SK-N-SH treated with all-trans-retinoic acid at 6 μM for 48 hours (cell line): Measurements from ENCODE around the gene ZNF493.

Source experiments
- ATAC-seq: fragments of 200-7000 bp; cut with Tn5 transposase; 3 replicates; pipeline ENCODE4 v1.9.1; 2020; ENCODE audit warnings: mild to moderate bottlenecking, moderate library complexity
- ARNTL ChIP-seq: fragments of 450-650 bp; formaldehyde crosslinking; IDR thresholded peaks from 2 replicates; pipeline ENCODE4 v1.5.0; 2020; ENCODE audit warnings: low read depth, mild to moderate bottlenecking, moderate library complexity, borderline replicate concordance
- BACH2 ChIP-seq: fragments of 250-450 bp; sonication (Bioruptor Pico); IDR thresholded peaks from 2 replicates; pipeline ENCODE4 v1.9.0; 2021; ENCODE audit warnings: mild to moderate bottlenecking, borderline replicate concordance
- CSDC2 ChIP-seq: fragments of 250-450 bp; sonication (Bioruptor Pico); IDR thresholded peaks from 2 replicates; pipeline ENCODE4 v1.5.0; 2020; ENCODE audit warnings: mild to moderate bottlenecking, moderate library complexity
- ESRRG ChIP-seq: fragments of 250-450 bp; sonication (Bioruptor Pico); IDR thresholded peaks from 2 replicates; pipeline ENCODE4 v1.6.1; 2021; ENCODE audit warnings: mild to moderate bottlenecking
- GLIS3 ChIP-seq: fragments of 250-450 bp; sonication (Bioruptor Pico); IDR thresholded peaks from 2 replicates; pipeline ENCODE4 v1.5.0; 2020; ENCODE audit warnings: mild to moderate bottlenecking, moderate library complexity
- OSR1 ChIP-seq: fragments of 250-450 bp; sonication (Bioruptor Pico); IDR thresholded peaks from 2 replicates; pipeline ENCODE4 v1.8.0; 2022; ENCODE audit warnings: moderate library complexity, mild to moderate bottlenecking, inconsistent platforms
- PPARA ChIP-seq: fragments of 250-450 bp; sonication (Bioruptor Pico); IDR thresholded peaks from 2 replicates; pipeline ENCODE4 v1.5.0; 2020; ENCODE audit warnings: mild to moderate bottlenecking, borderline replicate concordance
- RARB ChIP-seq: fragments of 250-450 bp; sonication (Bioruptor Pico); IDR thresholded peaks from 2 replicates; pipeline ENCODE4 v1.8.0; 2021; ENCODE audit warnings: mild to moderate bottlenecking, moderate library complexity
- SNAI2 ChIP-seq: fragments of 250-450 bp; sonication (Bioruptor Pico); IDR thresholded peaks from 2 replicates; pipeline ENCODE4 v1.5.0; 2020; ENCODE audit warnings: mild to moderate bottlenecking, moderate library complexity
- TCF4 ChIP-seq: fragments of 250-450 bp; sonication (Bioruptor Pico); IDR thresholded peaks from 2 replicates; pipeline ENCODE4 v1.8.0; 2021; ENCODE audit warnings: mild to moderate bottlenecking, moderate library complexity, borderline replicate concordance
- TOX ChIP-seq: fragments of 250-450 bp; sonication (Bioruptor Pico); IDR thresholded peaks from 2 replicates; pipeline ENCODE4 v1.8.0; 2021; ENCODE audit warnings: mild to moderate bottlenecking, moderate library complexity, borderline replicate concordance
- TSHZ2 ChIP-seq: fragments of 250-450 bp; sonication (Bioruptor Pico); IDR thresholded peaks from 2 replicates; pipeline ENCODE4 v1.5.0; 2020; ENCODE audit warnings: mild to moderate bottlenecking, moderate library complexity
- ZC3H10 ChIP-seq: fragments of 250-450 bp; sonication (Bioruptor Pico); IDR thresholded peaks from 2 replicates; pipeline ENCODE4 v1.5.1; 2021; ENCODE audit warnings: mild to moderate bottlenecking, moderate library complexity
- ZFP3 ChIP-seq: fragments of 250-450 bp; sonication (Bioruptor Pico); IDR thresholded peaks from 2 replicates; pipeline ENCODE4 v1.5.0; 2020; ENCODE audit warnings: mild to moderate bottlenecking, moderate library complexity
- ZNF565 ChIP-seq: fragments of 450-650 bp; formaldehyde crosslinking; conservative IDR thresholded peaks from 2 replicates; pipeline ENCODE4 v1.5.0; 2020; ENCODE audit warnings: low read depth, mild to moderate bottlenecking, moderate library complexity
- ZNF70 ChIP-seq: fragments of 450-650 bp; formaldehyde crosslinking; IDR thresholded peaks from 2 replicates; pipeline ENCODE4 v1.5.0; 2020; ENCODE audit warnings: mild to moderate bottlenecking, moderate library complexity
- ZNF8 ChIP-seq: fragments of 450-650 bp; formaldehyde crosslinking; IDR thresholded peaks from 2 replicates; pipeline ENCODE4 v1.5.0; 2020; ENCODE audit warnings: mild to moderate bottlenecking, moderate library complexity
- TF ChIP-seq, protein P1 (sequence below): fragments of 250-450 bp; sonication (Bioruptor Pico); IDR thresholded peaks from 2 replicates; pipeline ENCODE4 v1.8.0; 2020; ENCODE audit warnings: mild to moderate bottlenecking, moderate library complexity, borderline replicate concordance
- TF ChIP-seq, protein P2 (sequence below): fragments of 250-450 bp; sonication (Bioruptor Pico); IDR thresholded peaks from 2 replicates; pipeline ENCODE4 v1.5.1; 2021; ENCODE audit warnings: mild to moderate bottlenecking, moderate library complexity

The ZNF493 gene

DNA sequence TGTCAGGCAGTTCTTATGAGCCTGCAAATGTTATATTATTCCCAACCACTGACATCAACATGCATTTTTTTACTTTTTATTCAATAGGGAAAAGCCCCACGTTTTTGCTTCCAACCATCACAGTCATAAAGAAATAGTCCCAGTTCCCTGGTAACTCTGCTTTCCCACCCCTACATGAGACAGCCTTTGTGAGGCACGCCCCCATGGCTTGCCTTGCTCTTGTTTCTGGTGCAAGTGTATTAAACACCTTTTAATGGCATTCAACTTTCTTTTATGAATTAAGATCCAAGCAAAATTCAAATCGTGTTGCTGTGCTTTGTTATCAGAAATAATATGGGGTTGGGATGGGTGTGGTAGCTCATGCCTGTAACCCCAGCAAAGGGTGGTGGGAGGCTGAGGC is 54.3 kb downstream of the ZNF493 start:
- no peak for ATAC-seq
- TF ChIP-seq BACH2 (CRISPR knock-in tag) (no peak), ZC3H10 (CRISPR knock-in tag) (no peak), ARNTL (CRISPR knock-in tag) (no peak), ZNF565 (CRISPR knock-in tag) (no peak), RARB (no peak), ZFP3 (no peak), PPARA (CRISPR knock-in tag) (no peak), TSHZ2 (CRISPR knock-in tag) (no peak), ZNF70 (CRISPR knock-in tag) (no peak), GLIS3 (CRISPR knock-in tag) (no peak), ZNF8 (CRISPR knock-in tag) (no peak), SNAI2 (CRISPR knock-in tag) (no peak), CSDC2 (CRISPR knock-in tag) (no peak), OSR1 (CRISPR knock-in tag) (no peak)
- TF ChIP-seq, protein P1, sequence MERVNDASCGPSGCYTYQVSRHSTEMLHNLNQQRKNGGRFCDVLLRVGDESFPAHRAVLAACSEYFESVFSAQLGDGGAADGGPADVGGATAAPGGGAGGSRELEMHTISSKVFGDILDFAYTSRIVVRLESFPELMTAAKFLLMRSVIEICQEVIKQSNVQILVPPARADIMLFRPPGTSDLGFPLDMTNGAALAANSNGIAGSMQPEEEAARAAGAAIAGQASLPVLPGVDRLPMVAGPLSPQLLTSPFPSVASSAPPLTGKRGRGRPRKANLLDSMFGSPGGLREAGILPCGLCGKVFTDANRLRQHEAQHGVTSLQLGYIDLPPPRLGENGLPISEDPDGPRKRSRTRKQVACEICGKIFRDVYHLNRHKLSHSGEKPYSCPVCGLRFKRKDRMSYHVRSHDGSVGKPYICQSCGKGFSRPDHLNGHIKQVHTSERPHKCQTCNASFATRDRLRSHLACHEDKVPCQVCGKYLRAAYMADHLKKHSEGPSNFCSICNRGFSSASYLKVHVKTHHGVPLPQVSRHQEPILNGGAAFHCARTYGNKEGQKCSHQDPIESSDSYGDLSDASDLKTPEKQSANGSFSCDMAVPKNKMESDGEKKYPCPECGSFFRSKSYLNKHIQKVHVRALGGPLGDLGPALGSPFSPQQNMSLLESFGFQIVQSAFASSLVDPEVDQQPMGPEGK (CRISPR knock-in tag) = no peak
- TF ChIP-seq, protein P2, sequence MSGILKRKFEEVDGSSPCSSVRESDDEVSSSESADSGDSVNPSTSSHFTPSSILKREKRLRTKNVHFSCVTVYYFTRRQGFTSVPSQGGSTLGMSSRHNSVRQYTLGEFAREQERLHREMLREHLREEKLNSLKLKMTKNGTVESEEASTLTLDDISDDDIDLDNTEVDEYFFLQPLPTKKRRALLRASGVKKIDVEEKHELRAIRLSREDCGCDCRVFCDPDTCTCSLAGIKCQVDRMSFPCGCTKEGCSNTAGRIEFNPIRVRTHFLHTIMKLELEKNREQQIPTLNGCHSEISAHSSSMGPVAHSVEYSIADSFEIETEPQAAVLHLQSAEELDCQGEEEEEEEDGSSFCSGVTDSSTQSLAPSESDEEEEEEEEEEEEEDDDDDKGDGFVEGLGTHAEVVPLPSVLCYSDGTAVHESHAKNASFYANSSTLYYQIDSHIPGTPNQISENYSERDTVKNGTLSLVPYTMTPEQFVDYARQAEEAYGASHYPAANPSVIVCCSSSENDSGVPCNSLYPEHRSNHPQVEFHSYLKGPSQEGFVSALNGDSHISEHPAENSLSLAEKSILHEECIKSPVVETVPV = no peak

DNA sequence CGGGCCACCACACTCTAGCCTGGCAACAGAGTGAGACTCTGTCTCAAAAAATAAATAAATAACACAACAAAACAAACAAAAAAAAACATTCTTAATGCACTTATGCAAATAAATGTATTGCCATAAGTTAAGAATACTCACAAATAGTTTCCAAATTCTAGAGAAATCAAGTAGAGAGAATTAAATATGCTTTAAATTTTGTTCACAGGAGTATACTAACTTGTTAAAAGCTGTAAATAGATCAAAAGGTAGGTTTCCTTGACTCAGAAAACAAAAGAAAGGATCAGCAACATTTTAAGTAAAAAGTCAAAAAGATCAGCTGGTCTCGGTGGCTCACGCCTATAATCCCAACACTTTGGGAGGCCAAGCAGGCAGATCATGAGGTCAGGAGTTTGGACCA is 58.0 kb downstream of the ZNF493 start:
- no peak for TF ChIP-seq TCF4 (CRISPR knock-in tag)
- TF ChIP-seq CSDC2 (CRISPR knock-in tag) = no peak
- TF ChIP-seq ZNF70 (CRISPR knock-in tag) = no peak
- ATAC-seq = no peak

DNA sequence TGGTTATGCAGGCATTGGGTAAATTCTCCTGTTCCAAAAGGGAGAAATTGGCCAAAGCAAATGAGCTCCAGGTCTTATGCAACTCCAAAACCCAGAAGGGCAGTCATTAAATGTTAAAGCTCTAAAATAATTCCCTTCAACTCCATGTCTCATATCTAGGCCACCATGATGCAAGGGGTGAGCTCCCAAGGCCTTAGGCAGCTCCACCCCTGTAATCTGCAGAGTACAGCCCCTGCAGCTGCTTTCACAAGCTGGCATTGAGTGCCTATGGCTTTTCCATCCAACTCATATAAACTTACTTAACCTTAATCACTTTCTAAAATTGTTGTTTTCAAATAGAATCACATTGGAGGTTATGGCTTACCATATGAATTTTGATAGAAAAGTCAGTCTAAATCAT is 63.8 kb downstream of the ZNF493 start:
- TF ChIP-seq ZNF8 (CRISPR knock-in tag) (no peak), OSR1 (CRISPR knock-in tag) (no peak)
- no peak for ATAC-seq

- ATAC-seq = no peak
- no peak for TF ChIP-seq TSHZ2 (CRISPR knock-in tag)
- no peak for TF ChIP-seq GLIS3 (CRISPR knock-in tag)
- TF ChIP-seq ZC3H10 (CRISPR knock-in tag) = no peak
- no peak for TF ChIP-seq BACH2 (CRISPR knock-in tag)
- TF ChIP-seq, protein P1 (CRISPR knock-in tag) = no peak
- no peak for TF ChIP-seq RARB
- no peak for TF ChIP-seq OSR1 (CRISPR knock-in tag)
- no peak for TF ChIP-seq ESRRG (CRISPR knock-in tag)
- TF ChIP-seq SNAI2 (CRISPR knock-in tag) = no peak
- TF ChIP-seq TOX (CRISPR knock-in tag) = no peak
- no peak for TF ChIP-seq ZFP3
Measured at GRCh38 chr19:21462540-21462939, 65.6 kb downstream of the ZNF493 start.
